Measurements from ENCODE around the gene SGK1.

Gene SGK1

DNA sequence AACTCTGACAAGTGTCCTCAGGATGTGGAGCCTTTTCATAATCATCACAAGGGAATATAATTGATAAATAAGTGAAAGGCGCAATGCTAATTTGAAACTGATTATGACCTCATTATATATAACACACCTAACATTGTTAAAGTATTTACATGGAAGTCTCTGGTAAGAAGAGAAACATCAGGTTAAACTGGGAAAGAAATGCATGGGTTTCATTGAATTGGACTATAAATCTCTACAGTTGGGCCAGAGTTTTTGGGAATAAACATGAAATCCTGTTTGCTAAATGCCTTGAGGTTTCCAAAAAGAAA, 1.0 kb upstream of the SGK1 start:
- Histone ChIP-seq H3K36me3 (ENCODE audit: low read depth) (no peaks in the 10 kb centered on the region), H3K4me3 (ENCODE audit: severe bottlenecking) (no peak overlapping the region), H3K27ac (ENCODE audit: poor library complexity, severe bottlenecking) (no peak overlapping the region), H3K9me3 (ENCODE audit: severe bottlenecking) (no peaks in the 10 kb centered on the region), H3K4me1 (ENCODE audit: insufficient read depth, poor library complexity, severe bottlenecking) (no peaks in the 10 kb centered on the region), H3K27me3 (ENCODE audit: insufficient read depth, poor library complexity, severe bottlenecking) (no peaks in the 10 kb centered on the region)
- no peak for TF ChIP-seq CTCF (IDR thresholded peaks at IDR 0.05; ENCODE audit: poor library complexity, severe bottlenecking)
- DNase-seq (ENCODE audit: low spot score) (no peak), ATAC-seq (ENCODE audit: low read depth) (no peak)

DNA sequence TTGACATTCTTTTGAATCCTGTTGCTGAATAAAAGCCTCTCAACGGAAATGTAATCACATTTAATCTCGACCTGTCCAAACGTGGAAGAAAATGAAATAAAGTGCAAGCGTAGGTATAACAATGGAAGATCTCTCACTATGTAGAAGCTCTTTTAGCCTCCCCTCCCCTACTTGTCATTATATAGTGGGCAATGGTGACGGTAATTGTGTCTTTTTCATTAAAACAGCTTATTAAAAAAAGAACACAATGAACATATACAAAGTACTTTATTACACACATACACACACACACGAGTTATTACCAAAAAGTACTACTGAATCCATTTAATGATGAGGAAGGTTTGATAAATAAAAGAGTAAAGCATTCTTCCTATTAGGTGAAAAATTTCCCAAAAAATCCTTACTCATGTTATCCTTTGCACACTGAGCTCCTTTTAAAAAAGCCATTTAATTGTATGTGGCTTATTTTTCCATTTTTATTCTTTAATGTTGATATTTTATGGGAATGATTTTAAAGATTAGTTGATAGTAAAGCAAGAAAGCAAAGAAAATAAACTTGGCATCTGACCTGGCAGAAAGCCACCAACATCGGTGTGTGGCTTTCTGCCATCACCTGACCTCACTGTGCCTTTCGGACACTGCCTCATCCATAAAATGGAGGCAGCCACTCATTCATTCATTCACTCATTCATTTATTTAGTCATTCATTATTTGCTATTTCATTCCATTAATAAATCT, 493 bp upstream of the SGK1 start:
- Histone ChIP-seq H3K36me3 (ENCODE audit: low read depth) (no peaks in the 10 kb centered on the region), H3K4me1 (ENCODE audit: insufficient read depth, poor library complexity, severe bottlenecking) (no peaks in the 10 kb centered on the region), H3K9me3 (ENCODE audit: severe bottlenecking) (no peaks in the 10 kb centered on the region), H3K4me3 (ENCODE audit: severe bottlenecking) (no peak overlapping the region), H3K27ac (ENCODE audit: poor library complexity, severe bottlenecking) (no peak overlapping the region), H3K27me3 (ENCODE audit: insufficient read depth, poor library complexity, severe bottlenecking) (no peaks in the 10 kb centered on the region)
- no peak for TF ChIP-seq CTCF (IDR thresholded peaks at IDR 0.05; ENCODE audit: poor library complexity, severe bottlenecking)
- ATAC-seq (ENCODE audit: low read depth) (no peak), DNase-seq (ENCODE audit: low spot score) (no peak)

DNA sequence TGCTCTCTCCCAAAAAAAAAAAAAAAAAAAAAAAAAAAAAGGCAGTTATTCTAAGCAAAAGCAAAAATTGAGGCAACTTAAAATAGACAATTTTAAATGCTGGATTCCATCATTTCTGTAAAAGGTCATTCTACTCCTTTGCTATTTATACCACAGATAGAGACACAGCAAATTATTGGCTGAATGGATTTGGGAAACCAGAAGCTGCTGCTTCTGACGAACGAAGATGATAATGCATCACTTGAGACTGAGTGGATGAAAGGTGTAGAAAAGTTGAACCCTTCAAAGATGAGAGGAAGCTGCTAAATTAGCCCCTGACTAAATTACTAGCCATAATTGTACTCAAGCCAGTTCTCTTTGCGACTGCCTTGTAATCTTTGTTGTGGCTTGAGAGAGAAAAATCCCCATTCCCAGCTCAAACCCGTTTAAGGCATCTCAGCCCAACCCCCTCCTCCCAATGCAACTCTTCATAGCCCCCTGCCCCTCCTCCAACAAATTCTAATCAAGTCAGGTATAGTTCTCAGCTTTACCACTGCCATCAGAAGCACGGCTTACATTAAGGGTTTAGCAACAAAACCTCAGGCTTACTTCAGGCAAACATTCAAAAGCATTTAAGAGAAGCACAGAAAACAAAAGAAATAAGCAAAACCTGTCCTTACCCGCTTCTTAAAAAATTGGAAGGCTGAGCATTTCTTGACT, 1.0 kb downstream of the SGK1 start:
- Histone ChIP-seq H3K4me1 (ENCODE audit: insufficient read depth, poor library complexity, severe bottlenecking) (no peaks in the 10 kb centered on the region), H3K27ac (ENCODE audit: poor library complexity, severe bottlenecking) (no peak overlapping the region), H3K9me3 (ENCODE audit: severe bottlenecking) (no peaks in the 10 kb centered on the region), H3K27me3 (ENCODE audit: insufficient read depth, poor library complexity, severe bottlenecking) (no peaks in the 10 kb centered on the region), H3K4me3 (ENCODE audit: severe bottlenecking) (no peak overlapping the region), H3K36me3 (ENCODE audit: low read depth) (no peaks in the 10 kb centered on the region)
- no peak for TF ChIP-seq CTCF (IDR thresholded peaks at IDR 0.05; ENCODE audit: poor library complexity, severe bottlenecking)
- ATAC-seq (ENCODE audit: low read depth) (no peak), DNase-seq (ENCODE audit: low spot score) (no peak)

GRCh38 chr6:134315974-134316441, 1.9 kb downstream of the SGK1 start:
- Histone ChIP-seq H3K9me3 (ENCODE audit: severe bottlenecking) (no peaks in the 10 kb centered on the region), H3K27ac (ENCODE audit: poor library complexity, severe bottlenecking) (no peak overlapping the region), H3K4me3 (ENCODE audit: severe bottlenecking) (no peak overlapping the region), H3K4me1 (ENCODE audit: insufficient read depth, poor library complexity, severe bottlenecking) (no peaks in the 10 kb centered on the region), H3K36me3 (ENCODE audit: low read depth) (no peaks in the 10 kb centered on the region), H3K27me3 (ENCODE audit: insufficient read depth, poor library complexity, severe bottlenecking) (no peaks in the 10 kb centered on the region)
- TF ChIP-seq CTCF (IDR thresholded peaks at IDR 0.05; ENCODE audit: poor library complexity, severe bottlenecking), result no peak
- ATAC-seq (ENCODE audit: low read depth) (no peak), DNase-seq (ENCODE audit: low spot score) (no peak)

- Histone ChIP-seq H3K4me1 (ENCODE audit: insufficient read depth, poor library complexity, severe bottlenecking) (no peaks in the 10 kb centered on the region), H3K27me3 (ENCODE audit: insufficient read depth, poor library complexity, severe bottlenecking) (no peaks in the 10 kb centered on the region), H3K4me3 (ENCODE audit: severe bottlenecking) (no peak overlapping the region), H3K9me3 (ENCODE audit: severe bottlenecking) (no peaks in the 10 kb centered on the region), H3K27ac (ENCODE audit: poor library complexity, severe bottlenecking) (no peak overlapping the region), H3K36me3 (ENCODE audit: low read depth) (no peaks in the 10 kb centered on the region)
- no peak for TF ChIP-seq CTCF (IDR thresholded peaks at IDR 0.05; ENCODE audit: poor library complexity, severe bottlenecking)
- DNase-seq (ENCODE audit: low spot score) (no peak), ATAC-seq (ENCODE audit: low read depth) (no peak)
Observed at GRCh38 chr6:134315189-134315588, 2.7 kb downstream of the SGK1 start.

All from RWPE2 (cell line).